Ovary (tissue), 3 donors: ENCODE data around the gene GLYATL3.

Experiments
- EP300 ChIP-seq: sonication (generic); formaldehyde crosslinking; IDR thresholded peaks from one replicate; pipeline ENCODE4 v1.6.1; 2017; ENCODE audit warnings: antibody characterized with exemption
- POLR2A ChIP-seq: fragments of 450-650 bp; IDR thresholded peaks from one replicate; pipeline ENCODE4 v1.6.1; 2017; ENCODE audit warnings: antibody characterized with exemption, mild to moderate bottlenecking, moderate library complexity
- TF ChIP-seq, protein P1 (sequence below), 3 donors: fragments of 450-650 bp in 2 of 3; fragments of 200-600 bp in 1 of 3; IDR thresholded peaks; one replicate each; pipeline versions ENCODE4 v1.5.1 to v1.8.0; 2016 to 2022; ENCODE audit warnings: antibody characterized with exemption in 3 of 3, mild to moderate bottlenecking in 1 of 3
- donor health status: DM: no; HTN: no; CAD: no.

DNA sequence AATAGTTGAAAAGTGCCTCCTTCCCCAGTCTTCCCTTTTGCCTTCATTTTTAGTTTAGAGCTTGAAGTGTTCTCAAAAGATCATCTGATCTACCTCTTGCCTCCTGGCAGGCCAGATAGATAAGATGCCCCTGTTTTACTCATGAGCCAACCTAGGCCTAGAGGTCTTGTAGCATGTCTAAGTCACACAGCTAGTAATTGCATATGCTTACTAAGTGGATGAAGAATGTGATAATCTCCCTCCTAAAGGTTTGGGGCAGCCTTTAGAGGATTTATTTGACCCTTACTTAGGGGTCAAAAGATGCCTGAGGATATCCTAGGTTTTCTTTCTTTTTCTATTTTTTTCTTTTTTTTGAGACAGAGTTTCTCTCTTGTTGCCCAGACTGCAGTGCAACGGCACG lies 52.9 kb downstream of the GLYATL3 start:
- no peak for TF ChIP-seq POLR2A
- TF ChIP-seq, protein P1, sequence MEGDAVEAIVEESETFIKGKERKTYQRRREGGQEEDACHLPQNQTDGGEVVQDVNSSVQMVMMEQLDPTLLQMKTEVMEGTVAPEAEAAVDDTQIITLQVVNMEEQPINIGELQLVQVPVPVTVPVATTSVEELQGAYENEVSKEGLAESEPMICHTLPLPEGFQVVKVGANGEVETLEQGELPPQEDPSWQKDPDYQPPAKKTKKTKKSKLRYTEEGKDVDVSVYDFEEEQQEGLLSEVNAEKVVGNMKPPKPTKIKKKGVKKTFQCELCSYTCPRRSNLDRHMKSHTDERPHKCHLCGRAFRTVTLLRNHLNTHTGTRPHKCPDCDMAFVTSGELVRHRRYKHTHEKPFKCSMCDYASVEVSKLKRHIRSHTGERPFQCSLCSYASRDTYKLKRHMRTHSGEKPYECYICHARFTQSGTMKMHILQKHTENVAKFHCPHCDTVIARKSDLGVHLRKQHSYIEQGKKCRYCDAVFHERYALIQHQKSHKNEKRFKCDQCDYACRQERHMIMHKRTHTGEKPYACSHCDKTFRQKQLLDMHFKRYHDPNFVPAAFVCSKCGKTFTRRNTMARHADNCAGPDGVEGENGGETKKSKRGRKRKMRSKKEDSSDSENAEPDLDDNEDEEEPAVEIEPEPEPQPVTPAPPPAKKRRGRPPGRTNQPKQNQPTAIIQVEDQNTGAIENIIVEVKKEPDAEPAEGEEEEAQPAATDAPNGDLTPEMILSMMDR (IDR thresholded peaks at IDR 0.05), result no peak
- no peak for TF ChIP-seq EP300
